ENCODE data around the gene TMOD1. TPM values are rescaled to one million over a fixed set of nuclear protein-coding genes. Genes with fewer than 3 reads are reported as not detected.

The TMOD1 gene
- total and polyA plus RNA-seq, 2 donors: 0.42 to 4.2 TPM

- no peaks in the 10 kb centered on the region for H3K4me1 ChIP-seq (ENCODE audit: control insufficient read depth in 2 of 2, insufficient read depth in 2 of 2, low read length in 2 of 2)
- H3K9me3 ChIP-seq (ENCODE audit: control insufficient read depth in 2 of 2, insufficient read depth in 1 of 2, low read length in 1 of 2): no peaks in the 10 kb centered on the region
- H3K4me3 ChIP-seq (ENCODE audit: low read length in 2 of 2): no peak overlapping the region
- H3K36me3 ChIP-seq (ENCODE audit: control insufficient read depth in 2 of 2, insufficient read depth in 2 of 2, low read length in 1 of 2): no peaks in the 10 kb centered on the region
- no peak overlapping the region for H3K27ac ChIP-seq (ENCODE audit: low read depth in 1 of 2, low read length in 1 of 2)
- WGBS: 99% methylated on average over 5 of the region's 5 CpGs
- DNase-seq (ENCODE audit: low read depth in 6 of 9, low spot score in 9 of 9): no peak
- no peaks in the 10 kb centered on the region for H3K27me3 ChIP-seq (ENCODE audit: control insufficient read depth in 2 of 2, insufficient read depth in 1 of 2, low read length in 1 of 2)
These were observed 27.0 kb upstream of the TMOD1 start for GRCh38 chr9:97474372-97474925.

- no peaks in the 10 kb centered on the region for H3K9me3 ChIP-seq (ENCODE audit: control insufficient read depth in 2 of 2, insufficient read depth in 1 of 2, low read length in 1 of 2)
- no peaks in the 10 kb centered on the region for H3K36me3 ChIP-seq (ENCODE audit: control insufficient read depth in 2 of 2, insufficient read depth in 2 of 2, low read length in 1 of 2)
- H3K27me3 ChIP-seq (ENCODE audit: control insufficient read depth in 2 of 2, insufficient read depth in 1 of 2, low read length in 1 of 2): no peaks in the 10 kb centered on the region
- no peak overlapping the region for H3K4me3 ChIP-seq (ENCODE audit: low read length in 2 of 2)
- no peaks in the 10 kb centered on the region for H3K4me1 ChIP-seq (ENCODE audit: control insufficient read depth in 2 of 2, insufficient read depth in 2 of 2, low read length in 2 of 2)
- H3K27ac ChIP-seq (ENCODE audit: low read depth in 1 of 2, low read length in 1 of 2): no peak overlapping the region
- WGBS: 97% methylated on average over 2 of the region's 2 CpGs
- DNase-seq (ENCODE audit: low read depth in 6 of 9, low spot score in 9 of 9): no peak
These were observed 26.4 kb upstream of the TMOD1 start for GRCh38 chr9:97475059-97475458.

- Histone ChIP-seq H3K27ac (ENCODE audit: low read depth in 1 of 2, low read length in 1 of 2) (no peak overlapping the region), H3K36me3 (ENCODE audit: control insufficient read depth in 2 of 2, insufficient read depth in 2 of 2, low read length in 1 of 2) (peaks cover 5 to 6% of the 10 kb centered on the region in 2 donors), H3K4me1 (ENCODE audit: control insufficient read depth in 2 of 2, insufficient read depth in 2 of 2, low read length in 2 of 2) (no peaks in the 10 kb centered on the region), H3K4me3 (ENCODE audit: low read length in 2 of 2) (no peak overlapping the region), H3K27me3 (ENCODE audit: control insufficient read depth in 2 of 2, insufficient read depth in 1 of 2, low read length in 1 of 2) (no peaks in the 10 kb centered on the region), H3K9me3 (ENCODE audit: control insufficient read depth in 2 of 2, insufficient read depth in 1 of 2, low read length in 1 of 2) (no peaks in the 10 kb centered on the region)
- DNase-seq (ENCODE audit: low read depth in 6 of 9, low spot score in 9 of 9): no peak
- WGBS: 91% methylated on average over 3 of the region's 3 CpGs
These were observed 23.0 kb upstream of the TMOD1 start for GRCh38 chr9:97478301-97478981.

- H3K36me3 ChIP-seq (ENCODE audit: control insufficient read depth in 2 of 2, insufficient read depth in 2 of 2, low read length in 1 of 2): peaks cover 5 to 6% of the 10 kb centered on the region in 2 donors
- 94% methylated on average over 5 of the region's 5 CpGs for WGBS
- H3K4me1 ChIP-seq (ENCODE audit: control insufficient read depth in 2 of 2, insufficient read depth in 2 of 2, low read length in 2 of 2): no peaks in the 10 kb centered on the region
These were observed 21.8 kb upstream of the TMOD1 start for GRCh38 chr9:97479496-97480159.

GRCh38 chr9:97480174-97480573 lies 21.3 kb upstream of the TMOD1 start:
- peaks cover 5 to 6% of the 10 kb centered on the region in 2 donors for H3K36me3 ChIP-seq (ENCODE audit: control insufficient read depth in 2 of 2, insufficient read depth in 2 of 2, low read length in 1 of 2)

More at GRCh38 chr9:97479496-97480159, 21.8 kb upstream of the TMOD1 start:
- no peaks in the 10 kb centered on the region for H3K9me3 ChIP-seq (ENCODE audit: control insufficient read depth in 2 of 2, insufficient read depth in 1 of 2, low read length in 1 of 2)
- H3K4me3 ChIP-seq (ENCODE audit: low read length in 2 of 2): no peak overlapping the region
- no peak overlapping the region for H3K27ac ChIP-seq (ENCODE audit: low read depth in 1 of 2, low read length in 1 of 2)
- H3K27me3 ChIP-seq (ENCODE audit: control insufficient read depth in 2 of 2, insufficient read depth in 1 of 2, low read length in 1 of 2): no peaks in the 10 kb centered on the region
- no peak for DNase-seq (ENCODE audit: low read depth in 6 of 9, low spot score in 9 of 9)

GRCh38 chr9:97480749-97481148 lies 20.7 kb upstream of the TMOD1 start:
- no peak for DNase-seq (ENCODE audit: low read depth in 6 of 9, low spot score in 9 of 9)
- Histone ChIP-seq H3K36me3 (ENCODE audit: control insufficient read depth in 2 of 2, insufficient read depth in 2 of 2, low read length in 1 of 2) (peaks cover 5 to 6% of the 10 kb centered on the region in 2 donors), H3K9me3 (ENCODE audit: control insufficient read depth in 2 of 2, insufficient read depth in 1 of 2, low read length in 1 of 2) (no peaks in the 10 kb centered on the region), H3K27me3 (ENCODE audit: control insufficient read depth in 2 of 2, insufficient read depth in 1 of 2, low read length in 1 of 2) (no peaks in the 10 kb centered on the region), H3K27ac (ENCODE audit: low read depth in 1 of 2, low read length in 1 of 2) (no peak overlapping the region), H3K4me1 (ENCODE audit: control insufficient read depth in 2 of 2, insufficient read depth in 2 of 2, low read length in 2 of 2) (no peaks in the 10 kb centered on the region), H3K4me3 (ENCODE audit: low read length in 2 of 2) (no peak overlapping the region)
- 98% methylated on average over 1 of the region's 1 CpG for WGBS

More at GRCh38 chr9:97480174-97480573, 21.3 kb upstream of the TMOD1 start:
- WGBS: 23% methylated on average over 1 of the region's 1 CpG
- Histone ChIP-seq H3K27me3 (ENCODE audit: control insufficient read depth in 2 of 2, insufficient read depth in 1 of 2, low read length in 1 of 2) (no peaks in the 10 kb centered on the region), H3K4me3 (ENCODE audit: low read length in 2 of 2) (no peak overlapping the region), H3K27ac (ENCODE audit: low read depth in 1 of 2, low read length in 1 of 2) (no peak overlapping the region), H3K4me1 (ENCODE audit: control insufficient read depth in 2 of 2, insufficient read depth in 2 of 2, low read length in 2 of 2) (no peaks in the 10 kb centered on the region), H3K9me3 (ENCODE audit: control insufficient read depth in 2 of 2, insufficient read depth in 1 of 2, low read length in 1 of 2) (no peaks in the 10 kb centered on the region)
- no peak for DNase-seq (ENCODE audit: low read depth in 6 of 9, low spot score in 9 of 9)

- 100% methylated on average over 1 of the region's 1 CpG for WGBS
- Histone ChIP-seq H3K36me3 (ENCODE audit: control insufficient read depth in 2 of 2, insufficient read depth in 2 of 2, low read length in 1 of 2) (peaks cover 5 to 6% of the 10 kb centered on the region in 2 donors), H3K9me3 (ENCODE audit: control insufficient read depth in 2 of 2, insufficient read depth in 1 of 2, low read length in 1 of 2) (no peaks in the 10 kb centered on the region), H3K4me3 (ENCODE audit: low read length in 2 of 2) (no peak overlapping the region), H3K27me3 (ENCODE audit: control insufficient read depth in 2 of 2, insufficient read depth in 1 of 2, low read length in 1 of 2) (no peaks in the 10 kb centered on the region), H3K27ac (ENCODE audit: low read depth in 1 of 2, low read length in 1 of 2) (no peak overlapping the region), H3K4me1 (ENCODE audit: control insufficient read depth in 2 of 2, insufficient read depth in 2 of 2, low read length in 2 of 2) (no peaks in the 10 kb centered on the region)
- DNase-seq (ENCODE audit: low read depth in 6 of 9, low spot score in 9 of 9): no peak
These were observed 17.3 kb upstream of the TMOD1 start for GRCh38 chr9:97484134-97484533.

GRCh38 chr9:97487107-97487506 lies 14.4 kb upstream of the TMOD1 start:
- Histone ChIP-seq H3K4me1 (ENCODE audit: control insufficient read depth in 2 of 2, insufficient read depth in 2 of 2, low read length in 2 of 2) (no peaks in the 10 kb centered on the region), H3K36me3 (ENCODE audit: control insufficient read depth in 2 of 2, insufficient read depth in 2 of 2, low read length in 1 of 2) (peaks cover 5 to 6% of the 10 kb centered on the region in 2 donors), H3K4me3 (ENCODE audit: low read length in 2 of 2) (no peak overlapping the region), H3K27me3 (ENCODE audit: control insufficient read depth in 2 of 2, insufficient read depth in 1 of 2, low read length in 1 of 2) (no peaks in the 10 kb centered on the region), H3K27ac (ENCODE audit: low read depth in 1 of 2, low read length in 1 of 2) (no peak overlapping the region), H3K9me3 (ENCODE audit: control insufficient read depth in 2 of 2, insufficient read depth in 1 of 2, low read length in 1 of 2) (no peaks in the 10 kb centered on the region)
- DNase-seq (ENCODE audit: low read depth in 6 of 9, low spot score in 9 of 9): no peak
- WGBS: 95% methylated on average over 2 of the region's 2 CpGs

- no peak for DNase-seq (ENCODE audit: low read depth in 6 of 9, low spot score in 9 of 9)
- H3K27ac ChIP-seq (ENCODE audit: low read depth in 1 of 2, low read length in 1 of 2): no peak overlapping the region
- no peak overlapping the region for H3K4me3 ChIP-seq (ENCODE audit: low read length in 2 of 2)
- H3K9me3 ChIP-seq (ENCODE audit: control insufficient read depth in 2 of 2, insufficient read depth in 1 of 2, low read length in 1 of 2): no peaks in the 10 kb centered on the region
- peaks cover 4% of the 10 kb centered on the region in 2 donors for H3K36me3 ChIP-seq (ENCODE audit: control insufficient read depth in 2 of 2, insufficient read depth in 2 of 2, low read length in 1 of 2)
- H3K27me3 ChIP-seq (ENCODE audit: control insufficient read depth in 2 of 2, insufficient read depth in 1 of 2, low read length in 1 of 2): no peaks in the 10 kb centered on the region
- WGBS: 91% methylated on average over 1 of the region's 1 CpG
- H3K4me1 ChIP-seq (ENCODE audit: control insufficient read depth in 2 of 2, insufficient read depth in 2 of 2, low read length in 2 of 2): no peaks in the 10 kb centered on the region
These were observed 13.6 kb upstream of the TMOD1 start for GRCh38 chr9:97487861-97488260.

Data from thymus (tissue), 11 donors.